ENCODE measurements around the gene PCK1. TPM values are rescaled to one million over a fixed set of nuclear protein-coding genes. Genes with fewer than 3 reads are reported as not detected.
A peak's percentile ranks its signal among the peaks of the same experiment; 100 is the strongest.

PCK1 gene
- total and polyA plus RNA-seq, 2 of the 13 experiments (the other 11 are each of a cell fraction or from before 2014, with no cell fraction given), result 6.5 to 12.6 TPM

DNA sequence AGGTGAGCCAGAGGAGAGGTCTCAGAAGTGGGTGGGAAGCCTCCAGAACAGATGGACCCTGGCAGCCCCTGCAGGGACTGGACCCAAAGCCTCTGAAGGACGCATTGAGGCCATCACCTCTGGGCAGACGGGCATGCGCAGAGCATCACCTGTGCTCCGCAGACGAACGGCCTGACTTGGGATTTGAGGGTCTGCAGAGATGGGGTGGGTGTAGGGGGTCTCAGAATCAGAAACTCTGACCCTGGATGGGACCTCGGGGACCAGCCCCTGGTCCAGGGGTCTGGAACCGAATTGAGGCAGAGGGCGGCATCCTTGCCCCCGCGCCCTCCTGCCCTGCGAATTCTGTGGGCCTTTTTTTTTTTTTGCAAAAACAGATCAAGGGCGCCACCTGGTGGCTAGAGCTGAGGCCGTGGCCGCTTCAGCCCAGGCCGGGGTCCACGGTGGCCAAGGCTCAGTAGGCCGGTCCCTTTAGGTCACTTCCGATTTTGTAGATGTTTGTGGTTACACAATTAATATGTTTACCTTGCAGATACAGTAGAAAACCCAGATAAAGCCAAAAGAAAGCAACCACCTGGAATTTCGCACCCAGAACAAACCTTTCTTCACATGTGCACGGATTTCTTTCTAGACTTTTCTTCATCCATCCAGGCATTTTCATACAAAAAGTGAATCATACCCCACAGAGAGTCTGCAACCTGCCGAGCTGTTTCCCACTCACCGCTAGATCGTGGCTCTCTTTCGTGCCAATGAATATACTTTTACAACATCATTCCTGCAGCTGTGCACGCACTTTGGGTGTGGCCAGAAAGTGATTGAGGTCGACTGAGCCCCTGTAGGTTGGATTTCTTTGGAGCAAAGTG is 33.4 kb downstream of the PCK1 start (continued):
- TF ChIP-seq, protein P1, sequence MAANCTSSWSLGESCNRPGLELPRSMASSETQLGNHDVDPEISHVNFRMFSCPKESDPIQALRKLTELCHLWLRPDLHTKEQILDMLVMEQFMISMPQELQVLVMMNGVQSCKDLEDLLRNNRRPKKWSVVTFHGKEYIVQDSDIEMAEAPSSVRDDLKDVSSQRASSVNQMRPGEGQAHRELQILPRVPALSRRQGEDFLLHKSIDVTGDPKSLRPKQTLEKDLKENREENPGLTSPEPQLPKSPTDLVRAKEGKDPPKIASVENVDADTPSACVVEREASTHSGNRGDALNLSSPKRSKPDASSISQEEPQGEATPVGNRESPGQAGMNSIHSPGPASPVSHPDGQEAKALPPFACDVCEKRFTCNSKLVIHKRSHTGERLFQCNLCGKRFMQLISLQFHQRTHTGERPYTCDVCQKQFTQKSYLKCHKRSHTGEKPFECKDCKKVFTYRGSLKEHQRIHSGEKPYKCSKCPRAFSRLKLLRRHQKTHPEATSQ (CRISPR knock-in tag; IDR thresholded peaks at IDR 0.05; ENCODE audit: borderline replicate concordance), result 0 out of 2 replicates have a peak, but pooled peaks have one; percentile 33
- TF ChIP-seq KDM2A (CRISPR knock-in tag; IDR thresholded peaks at IDR 0.05; ENCODE audit: borderline replicate concordance, low read depth) (peak; percentile 50; the same call in 1 of the 2 replicates), ZNF33A (CRISPR knock-in tag; IDR thresholded peaks at IDR 0.05; ENCODE audit: borderline replicate concordance) (0 out of 2 replicates have a peak, but pooled peaks have one; percentile 57), DNMT3B (CRISPR knock-in tag; conservative IDR thresholded peaks at IDR 0.05) (no peak), TCF12 (IDR thresholded peaks at IDR 0.05) (no peak), TCF12 (CRISPR knock-in tag; IDR thresholded peaks at IDR 0.05) (0 out of 2 replicates have a peak, but pooled peaks have one; percentile 52), GABPA (IDR thresholded peaks at IDR 0.05; ENCODE audit: low read depth, low read length) (no peak), GABPA (CRISPR knock-in tag; IDR thresholded peaks at IDR 0.05; ENCODE audit: low read depth) (peak; percentile 61), NFE2L1 (CRISPR knock-in tag; IDR thresholded peaks at IDR 0.05; ENCODE audit: borderline replicate concordance) (no peak), STAG1 (CRISPR knock-in tag; IDR thresholded peaks at IDR 0.05) (peak; percentile 96), SNRNP70 (IDR thresholded peaks at IDR 0.05; ENCODE audit: low read depth, low read length) (no peak), ZNF232 (CRISPR knock-in tag; IDR thresholded peaks at IDR 0.05; ENCODE audit: borderline replicate concordance) (peak; percentile 73; the same call in 1 of the 2 replicates), IKZF4 (CRISPR knock-in tag; IDR thresholded peaks at IDR 0.05; ENCODE audit: borderline replicate concordance, low read depth, not compliant biosample characterization) (no peak), ZNF451 (CRISPR knock-in tag; IDR thresholded peaks at IDR 0.05) (no peak), POGZ (CRISPR knock-in tag; IDR thresholded peaks at IDR 0.05) (no peak), XRCC5 (optimal IDR thresholded peaks at IDR 0.05; ENCODE audit: low read length) (peak; percentile 39), ZSCAN12 (CRISPR knock-in tag; IDR thresholded peaks at IDR 0.05) (peak; percentile 59; the same call in 1 of the 2 replicates), HNRNPLL (IDR thresholded peaks at IDR 0.05; ENCODE audit: low read depth, low read length, poor library complexity, severe bottlenecking) (peak; percentile 60), ZNF24 (IDR thresholded peaks at IDR 0.05) (no peak), GABPB1 (CRISPR knock-in tag; IDR thresholded peaks at IDR 0.05) (peak; percentile 63)
- TF ChIP-seq, protein P2, sequence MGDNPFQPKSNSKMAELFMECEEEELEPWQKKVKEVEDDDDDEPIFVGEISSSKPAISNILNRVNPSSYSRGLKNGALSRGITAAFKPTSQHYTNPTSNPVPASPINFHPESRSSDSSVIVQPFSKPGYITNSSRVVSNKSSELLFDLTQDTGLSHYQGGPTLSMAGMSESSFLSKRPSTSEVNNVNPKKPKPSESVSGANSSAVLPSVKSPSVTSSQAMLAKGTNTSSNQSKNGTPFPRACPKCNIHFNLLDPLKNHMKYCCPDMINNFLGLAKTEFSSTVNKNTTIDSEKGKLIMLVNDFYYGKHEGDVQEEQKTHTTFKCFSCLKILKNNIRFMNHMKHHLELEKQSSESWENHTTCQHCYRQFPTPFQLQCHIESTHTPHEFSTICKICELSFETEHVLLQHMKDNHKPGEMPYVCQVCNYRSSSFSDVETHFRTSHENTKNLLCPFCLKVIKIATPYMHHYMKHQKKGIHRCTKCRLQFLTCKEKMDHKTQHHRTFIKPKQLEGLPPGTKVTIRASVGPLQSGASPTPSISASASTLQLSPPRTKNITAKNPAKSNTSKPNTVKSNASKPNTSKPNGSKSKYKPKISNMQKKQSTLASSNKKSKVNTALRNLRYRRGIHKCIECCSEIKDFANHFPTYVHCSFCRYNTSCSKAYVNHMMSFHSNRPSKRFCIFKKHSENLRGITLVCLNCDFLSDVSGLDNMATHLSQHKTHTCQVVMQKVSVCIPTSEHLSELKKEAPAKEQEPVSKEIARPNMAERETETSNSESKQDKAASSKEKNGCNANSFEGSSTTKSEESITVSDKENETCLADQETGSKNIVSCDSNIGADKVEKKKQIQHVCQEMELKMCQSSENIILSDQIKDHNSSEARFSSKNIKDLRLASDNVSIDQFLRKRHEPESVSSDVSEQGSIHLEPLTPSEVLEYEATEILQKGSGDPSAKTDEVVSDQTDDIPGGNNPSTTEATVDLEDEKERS (CRISPR knock-in tag; IDR thresholded peaks at IDR 0.05), result peak; percentile 74
- TF ChIP-seq, protein P3, sequence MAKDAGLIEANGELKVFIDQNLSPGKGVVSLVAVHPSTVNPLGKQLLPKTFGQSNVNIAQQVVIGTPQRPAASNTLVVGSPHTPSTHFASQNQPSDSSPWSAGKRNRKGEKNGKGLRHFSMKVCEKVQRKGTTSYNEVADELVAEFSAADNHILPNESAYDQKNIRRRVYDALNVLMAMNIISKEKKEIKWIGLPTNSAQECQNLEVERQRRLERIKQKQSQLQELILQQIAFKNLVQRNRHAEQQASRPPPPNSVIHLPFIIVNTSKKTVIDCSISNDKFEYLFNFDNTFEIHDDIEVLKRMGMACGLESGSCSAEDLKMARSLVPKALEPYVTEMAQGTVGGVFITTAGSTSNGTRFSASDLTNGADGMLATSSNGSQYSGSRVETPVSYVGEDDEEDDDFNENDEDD (CRISPR knock-in tag; IDR thresholded peaks at IDR 0.05; ENCODE audit: borderline replicate concordance), result no peak
- TF ChIP-seq, protein P4, sequence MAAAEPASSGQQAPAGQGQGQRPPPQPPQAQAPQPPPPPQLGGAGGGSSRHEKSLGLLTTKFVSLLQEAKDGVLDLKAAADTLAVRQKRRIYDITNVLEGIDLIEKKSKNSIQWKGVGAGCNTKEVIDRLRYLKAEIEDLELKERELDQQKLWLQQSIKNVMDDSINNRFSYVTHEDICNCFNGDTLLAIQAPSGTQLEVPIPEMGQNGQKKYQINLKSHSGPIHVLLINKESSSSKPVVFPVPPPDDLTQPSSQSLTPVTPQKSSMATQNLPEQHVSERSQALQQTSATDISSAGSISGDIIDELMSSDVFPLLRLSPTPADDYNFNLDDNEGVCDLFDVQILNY (CRISPR knock-in tag; conservative IDR thresholded peaks at IDR 0.05), result no peak
